ENCODE measurements around the gene OR14J1. TPM values are rescaled to one million over a fixed set of nuclear protein-coding genes. Genes with fewer than 3 reads are reported as not detected.

Gene OR14J1
- total RNA-seq, 3 donors from 2014 or later: not detected

- no peak overlapping the region for H3K4me3 Mint-ChIP-seq
- no peaks in the 10 kb centered on the region for H3K4me1 Mint-ChIP-seq (ENCODE audit: low read depth)
- no peaks in the 10 kb centered on the region for H3K36me3 Mint-ChIP-seq (ENCODE audit: insufficient read depth)
- DNase-seq (no peak), ATAC-seq (no peak)
- peaks cover 43% of the 10 kb centered on the region for H3K27me3 Mint-ChIP-seq (ENCODE audit: low read depth)
- peaks cover 7% of the 10 kb centered on the region for H3K9me3 Mint-ChIP-seq
Observed at GRCh38 chr6:29354980-29355379, 53.5 kb downstream of the OR14J1 start.

GRCh38 chr6:29355603-29356002 lies 54.1 kb downstream of the OR14J1 start:
- Mint-ChIP-seq H3K27me3 (ENCODE audit: low read depth) (peaks cover 47% of the 10 kb centered on the region), H3K4me3 (no peak overlapping the region), H3K9me3 (peaks cover 7% of the 10 kb centered on the region), H3K36me3 (ENCODE audit: insufficient read depth) (no peaks in the 10 kb centered on the region), H3K4me1 (ENCODE audit: low read depth) (no peaks in the 10 kb centered on the region)
- no peak for DNase-seq
- no peak for ATAC-seq

Other genes starting within 250 kb of the OR14J1 start
- not detected for gene OR2B3, start 214.4 kb upstream of the OR14J1 start, total RNA-seq
- gene OR2J1, start 202.2 kb upstream of the OR14J1 start, total RNA-seq: not detected
- not detected for gene OR2J3, start 193.6 kb upstream of the OR14J1 start, total RNA-seq
- not detected for gene OR2J2, start 130.8 kb upstream of the OR14J1 start, total RNA-seq
- not detected for gene OR5V1, start 67.2 kb downstream of the OR14J1 start, total RNA-seq
- gene OR12D3, start 73.6 kb downstream of the OR14J1 start, total RNA-seq: not detected
- gene OR12D2, start 93.9 kb downstream of the OR14J1 start, total RNA-seq: not detected
- gene OR12D1, start 113.2 kb downstream of the OR14J1 start, total RNA-seq: not detected
- gene OR10C1, start 137.6 kb downstream of the OR14J1 start, total RNA-seq: not detected
- gene OR11A1, start 155.4 kb downstream of the OR14J1 start, total RNA-seq: not detected
- gene OR2H1, start 155.5 kb downstream of the OR14J1 start, total RNA-seq: not detected
- not detected for gene MAS1L, start 186.3 kb downstream of the OR14J1 start, total RNA-seq